Left kidney (tissue), 2 donors: ENCODE data around the gene PHLDB3. TPM values are rescaled to one million over a fixed set of nuclear protein-coding genes. Genes with fewer than 3 reads are reported as not detected.

ENCODE experiments used
- DNase-seq: peaks from one replicate; pipeline ENCODE4 v3.0.0-alpha.2; 2013
- polyA plus RNA-seq: library from polyadenylated mRNA; unstranded; fragments of 120-200 nt; gene quantifications from one replicate; pipeline ENCODE4 v1.2.1, GENCODE V29; 2013; ENCODE audit not compliant: insufficient read length

Gene PHLDB3
- polyA plus RNA-seq, 1 donor, result 7.8 TPM

GRCh38 chr19:43468354-43469159 lies 36.0 kb downstream of the PHLDB3 start:
- DNase-seq, result no peak

GRCh38 chr19:43467730-43468129 lies 36.8 kb downstream of the PHLDB3 start:
- no peak for DNase-seq

GRCh38 chr19:43467276-43467675 lies 37.3 kb downstream of the PHLDB3 start:
- no peak for DNase-seq

GRCh38 chr19:43466793-43467192 lies 37.8 kb downstream of the PHLDB3 start:
- DNase-seq, result no peak

- no peak for DNase-seq
These were observed 39.0 kb downstream of the PHLDB3 start, which contains the start of gene LYPD3 for GRCh38 chr19:43465468-43466120. Gene LYPD3 (minus strand): TSS chr19:43465608. CDS start chr19:43465571, 37 bp downstream.

GRCh38 chr19:43464134-43464775 lies 40.3 kb downstream of the PHLDB3 start:
- DNase-seq, result no peak

- DNase-seq, result peak; percentile 91
These were observed 41.0 kb downstream of the PHLDB3 start for GRCh38 chr19:43463381-43464133.

GRCh38 chr19:43462785-43463380 lies 41.7 kb downstream of the PHLDB3 start:
- no peak for DNase-seq

- no peak for DNase-seq
These were observed 42.2 kb downstream of the PHLDB3 start for GRCh38 chr19:43462383-43462782.

GRCh38 chr19:43461303-43461702 lies 43.2 kb downstream of the PHLDB3 start:
- no peak for DNase-seq

GRCh38 chr19:43460362-43461016 lies 44.1 kb downstream of the PHLDB3 start:
- DNase-seq, result no peak

- DNase-seq, result no peak
These were observed 46.7 kb downstream of the PHLDB3 start for GRCh38 chr19:43457809-43458208.

- no peak for DNase-seq
These were observed 49.0 kb downstream of the PHLDB3 start for GRCh38 chr19:43455321-43456113.

- DNase-seq, result no peak
These were observed 50.5 kb downstream of the PHLDB3 start for GRCh38 chr19:43454031-43454430.

GRCh38 chr19:43452582-43452981 lies 52.0 kb downstream of the PHLDB3 start:
- DNase-seq, result no peak

- DNase-seq, result no peak
These were observed 54.0 kb downstream of the PHLDB3 start for GRCh38 chr19:43450545-43450997.

GRCh38 chr19:43447655-43448054 lies 56.9 kb downstream of the PHLDB3 start:
- DNase-seq, result no peak

- peak; percentile 76 for DNase-seq
These were observed 57.6 kb downstream of the PHLDB3 start for GRCh38 chr19:43446746-43447489.

- DNase-seq, result no peak
These were observed 59.1 kb downstream of the PHLDB3 start for GRCh38 chr19:43445426-43445825.
